ENCODE measurements around the gene CHAT.
"Not testable (repeated sequence)": the region's sequence is repeated elsewhere in the genome, so short reads cannot be mapped to it uniquely, and the experiment has no call there.

CHAT gene

GRCh38 chr10:49678827-49679479 lies 65.1 kb downstream of the CHAT start:
- no peak for TF ChIP-seq CTCF (IDR thresholded peaks at IDR 0.05; ENCODE audit: low read depth, low read length, missing control alignments)
- DNase-seq (ENCODE audit: extremely low read depth, low read depth) = no peak
- no peak overlapping the region for H3K4me3 ChIP-seq (replicated peaks; ENCODE audit: low read depth, low read length)

GRCh38 chr10:49679480-49679893 lies 65.7 kb downstream of the CHAT start, which contains the start of gene C10orf53:
Gene C10orf53 (plus strand): TSS chr10:49679651. CDS start chr10:49679698, 47 bp downstream.
- DNase-seq (ENCODE audit: extremely low read depth, low read depth) = peak; percentile 14
- TF ChIP-seq CTCF (IDR thresholded peaks at IDR 0.05; ENCODE audit: low read depth, low read length, missing control alignments) = no peak
- H3K4me3 ChIP-seq (replicated peaks; ENCODE audit: low read depth, low read length) = no peak within 1 kb of the TSS

GRCh38 chr10:49682449-49682848 lies 68.6 kb downstream of the CHAT start:
- not testable (repeated sequence) for H3K4me3 ChIP-seq (replicated peaks; ENCODE audit: low read depth, low read length); DNase-seq (ENCODE audit: extremely low read depth, low read depth)

- TF ChIP-seq CTCF (IDR thresholded peaks at IDR 0.05; ENCODE audit: low read depth, low read length, missing control alignments) = no peak
- DNase-seq (ENCODE audit: extremely low read depth, low read depth) = no peak
Measured at GRCh38 chr10:49682879-49683278, 69.0 kb downstream of the CHAT start.

GRCh38 chr10:49686651-49687050 lies 72.8 kb downstream of the CHAT start:
- no peak for TF ChIP-seq CTCF (IDR thresholded peaks at IDR 0.05; ENCODE audit: low read depth, low read length, missing control alignments)
- no peak overlapping the region for H3K4me3 ChIP-seq (replicated peaks; ENCODE audit: low read depth, low read length)
- no peak for DNase-seq (ENCODE audit: extremely low read depth, low read depth)

More at GRCh38 chr10:49682879-49683278, 69.0 kb downstream of the CHAT start:
- H3K4me3 ChIP-seq (replicated peaks; ENCODE audit: low read depth, low read length) = no peak overlapping the region

GRCh38 chr10:49688261-49688846 lies 74.5 kb downstream of the CHAT start:
- H3K4me3 ChIP-seq (replicated peaks; ENCODE audit: low read depth, low read length) = no peak overlapping the region
- no peak for DNase-seq (ENCODE audit: extremely low read depth, low read depth)
- TF ChIP-seq CTCF (IDR thresholded peaks at IDR 0.05; ENCODE audit: low read depth, low read length, missing control alignments) = no peak

- no peak for DNase-seq (ENCODE audit: extremely low read depth, low read depth)
- TF ChIP-seq CTCF (IDR thresholded peaks at IDR 0.05; ENCODE audit: low read depth, low read length, missing control alignments) = no peak
- no peak overlapping the region for H3K4me3 ChIP-seq (replicated peaks; ENCODE audit: low read depth, low read length)
Measured at GRCh38 chr10:49688920-49689319, 75.1 kb downstream of the CHAT start.
